ENCODE results near the gene TYMS.
A peak's percentile ranks its signal among the peaks of the same experiment; 100 is the strongest.

The TYMS gene

DNA sequence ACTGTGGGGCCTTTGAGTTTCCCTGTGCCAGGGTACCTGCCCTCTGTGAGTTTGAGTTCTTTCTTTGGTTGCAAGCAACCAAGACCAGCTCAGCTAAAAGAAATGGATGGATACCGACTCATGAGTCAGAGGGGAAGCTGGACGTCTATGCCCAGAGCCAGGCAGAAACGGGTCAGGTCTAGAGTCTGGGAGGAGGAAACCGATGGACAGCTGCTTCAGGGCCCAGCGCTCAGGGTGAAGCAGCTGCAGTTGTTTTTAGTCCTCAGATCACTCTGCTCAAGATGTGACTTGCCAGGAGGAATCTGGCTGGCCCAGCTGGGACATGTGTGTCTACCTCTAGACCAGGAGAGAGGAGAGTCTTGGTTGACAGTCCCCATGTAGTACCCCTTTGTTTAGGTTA is 10.1 kb upstream of the TYMS start:
- DNase-seq: no peak

DNA sequence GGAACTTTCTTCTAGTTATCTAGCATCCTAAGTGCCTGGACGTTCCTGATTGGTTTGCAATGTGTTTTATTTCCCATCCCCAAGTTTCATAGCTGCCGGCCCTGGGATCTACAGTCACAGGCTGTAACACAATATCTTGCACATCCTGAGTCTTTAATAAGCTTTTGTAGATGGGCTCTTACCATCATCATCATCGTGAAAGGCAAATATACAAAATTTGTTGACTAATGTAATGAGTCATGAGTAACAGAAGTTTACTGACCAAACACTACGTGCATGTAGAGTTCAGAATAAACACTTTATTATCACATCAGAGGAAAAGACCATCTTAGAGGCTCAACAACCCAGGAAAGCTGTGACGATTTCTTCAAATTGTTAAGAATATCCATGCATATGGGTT is 8.1 kb upstream of the TYMS start:
- no peak for DNase-seq

GRCh38 chr18:650428-650858 is 7.0 kb upstream of the TYMS start:
- no peak for DNase-seq

DNA sequence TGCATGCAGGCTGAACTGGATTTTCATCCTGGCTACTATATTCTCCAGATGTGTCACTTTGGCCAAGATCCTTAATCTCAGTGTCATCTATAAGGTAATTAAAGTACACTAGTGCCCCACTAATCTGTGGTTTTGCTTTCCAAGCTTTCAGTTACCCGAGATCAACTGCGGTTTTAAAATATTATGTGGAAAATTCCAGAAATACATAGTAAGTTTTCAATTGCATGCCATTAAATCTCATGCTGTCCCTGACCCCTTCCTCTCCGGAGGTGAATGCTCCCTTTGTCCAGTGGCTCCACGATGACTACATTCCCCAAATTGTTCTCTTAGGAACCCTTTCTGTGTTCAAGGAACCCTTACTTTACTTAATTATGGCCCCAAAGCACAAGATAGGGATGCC is 5.3 kb upstream of the TYMS start:
- no peak for DNase-seq

- no peak for DNase-seq
Measured at GRCh38 chr18:653512-653911, 3.9 kb upstream of the TYMS start.

DNA sequence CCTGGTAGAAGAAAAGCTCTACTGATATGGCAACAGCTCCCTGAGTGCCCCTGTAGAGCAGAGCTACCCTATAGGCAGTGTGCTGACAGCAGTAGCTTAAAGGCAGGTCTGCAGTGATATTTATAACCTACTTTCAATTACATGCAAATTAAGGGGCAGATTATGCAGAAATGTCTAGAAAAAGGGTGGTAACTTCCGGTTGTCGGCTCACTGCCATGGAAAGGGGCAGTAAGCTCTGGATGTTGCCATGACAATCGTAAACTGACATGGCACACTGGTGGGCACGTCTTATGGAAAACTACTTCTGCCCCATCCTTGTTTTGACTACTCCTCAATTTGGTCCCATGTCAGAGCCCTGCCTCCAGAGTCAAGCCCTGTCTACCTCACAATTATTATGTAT is 2.9 kb upstream of the TYMS start:
- DNase-seq: no peak

DNA sequence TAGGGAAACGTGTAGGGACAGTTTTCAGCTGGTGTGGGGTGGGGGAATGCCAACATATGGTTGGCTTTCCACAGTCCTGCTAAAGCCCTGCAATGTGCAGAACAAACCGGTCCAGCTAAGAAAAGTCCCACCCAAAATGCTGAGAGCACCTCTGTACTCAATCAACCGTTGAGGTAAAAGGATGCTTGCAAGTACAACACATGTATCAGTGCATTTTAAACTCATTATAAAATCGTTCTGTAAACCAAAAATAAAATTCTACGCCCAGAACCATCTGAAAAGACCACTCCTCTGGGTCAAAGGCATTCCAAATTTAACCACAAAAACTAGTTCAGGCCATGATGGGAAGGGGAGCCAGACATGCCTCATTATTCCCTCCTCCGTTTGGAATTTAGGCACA is 2.0 kb upstream of the TYMS start:
- no peak for DNase-seq

- DNase-seq: peak; percentile 97
Measured at GRCh38 chr18:658001-658946, 821 bp downstream of the TYMS start.

DNA sequence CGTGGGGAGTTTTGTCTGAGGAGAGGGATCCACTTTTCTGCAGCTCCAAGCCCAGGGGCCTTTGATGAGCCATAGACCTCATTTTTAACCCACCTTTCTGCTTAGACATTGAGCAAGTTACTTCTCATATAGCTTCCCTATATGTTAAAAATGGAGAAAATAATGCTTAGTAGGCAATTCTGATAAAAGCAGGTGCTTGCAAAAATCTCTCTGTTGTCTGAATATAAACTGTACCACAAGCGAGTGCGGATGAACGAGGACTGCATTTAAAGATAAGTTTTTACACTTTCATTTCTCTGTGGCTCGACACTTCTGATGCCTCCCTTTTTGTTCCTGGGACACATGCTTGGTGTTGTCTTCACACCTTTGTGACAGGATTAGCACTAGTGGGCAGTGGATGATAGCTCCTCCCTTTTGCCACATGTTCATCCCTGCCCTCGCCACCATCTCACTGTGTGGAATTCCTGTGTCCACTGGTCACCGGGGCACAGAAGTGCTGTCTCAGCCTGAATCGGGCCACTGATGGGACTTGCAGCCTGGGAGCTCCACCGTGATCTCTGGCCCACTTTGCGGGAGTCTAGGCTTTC is 1.6 kb downstream of the TYMS start:
- no peak for DNase-seq

DNA sequence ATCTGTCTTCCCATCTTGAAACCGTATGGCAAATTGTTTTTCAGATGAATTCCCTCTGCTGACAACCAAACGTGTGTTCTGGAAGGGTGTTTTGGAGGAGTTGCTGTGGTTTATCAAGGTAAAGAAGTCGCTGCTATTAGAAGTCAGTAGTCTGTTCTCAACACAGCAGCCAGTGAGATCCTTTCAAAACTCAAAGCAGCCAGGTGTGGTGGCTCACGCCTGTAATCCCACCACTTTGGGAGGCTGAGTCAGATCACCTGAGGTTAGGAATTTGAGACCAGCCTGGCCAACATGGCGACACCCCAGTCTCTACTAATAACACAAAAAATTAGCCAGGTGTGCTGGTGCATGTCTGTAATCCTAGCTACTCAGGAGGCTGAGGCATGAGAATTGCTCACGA is 2.1 kb downstream of the TYMS start:
- DNase-seq: no peak

GRCh38 chr18:662197-662596 is 4.7 kb downstream of the TYMS start:
- DNase-seq: no peak

DNA sequence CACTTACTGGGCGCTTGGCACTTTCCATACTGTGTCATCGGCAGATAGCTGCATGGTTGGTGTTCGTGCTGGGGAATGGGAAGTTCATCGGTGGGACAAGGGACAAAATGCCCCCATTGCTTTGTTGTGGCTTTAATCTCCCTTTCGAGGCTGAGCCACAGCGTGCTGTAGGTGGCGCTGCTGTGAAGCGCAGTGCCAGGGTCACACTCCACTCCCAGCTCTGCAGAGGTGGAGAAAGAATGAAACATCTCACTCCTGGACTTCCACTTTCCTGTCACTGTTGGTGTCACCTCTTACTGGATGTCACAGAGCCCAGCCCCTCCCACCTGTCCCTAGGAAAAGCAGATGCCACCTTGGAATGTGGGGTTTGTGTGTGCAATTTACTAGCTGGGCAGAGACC is 8.7 kb downstream of the TYMS start:
- no peak for DNase-seq

DNA sequence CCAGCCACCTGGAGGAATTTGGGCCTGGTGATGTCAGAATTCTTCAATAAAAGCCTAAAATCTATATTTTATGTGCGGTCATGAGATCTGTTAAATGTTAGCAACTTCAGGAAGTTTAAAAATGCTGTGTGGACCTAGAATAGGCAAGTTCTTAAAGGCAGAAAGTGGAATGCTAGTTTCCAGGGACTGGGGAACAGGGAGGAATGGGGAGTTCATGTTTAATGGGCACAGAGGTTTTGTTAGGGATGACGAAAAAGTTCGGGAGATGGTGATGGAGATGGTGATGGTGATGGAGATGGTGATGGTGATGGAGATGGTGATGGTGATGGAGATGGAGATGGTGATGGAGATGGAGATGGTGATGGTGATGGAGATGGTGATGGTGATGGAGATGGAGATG is 9.2 kb downstream of the TYMS start:
- no peak for DNase-seq

DNA sequence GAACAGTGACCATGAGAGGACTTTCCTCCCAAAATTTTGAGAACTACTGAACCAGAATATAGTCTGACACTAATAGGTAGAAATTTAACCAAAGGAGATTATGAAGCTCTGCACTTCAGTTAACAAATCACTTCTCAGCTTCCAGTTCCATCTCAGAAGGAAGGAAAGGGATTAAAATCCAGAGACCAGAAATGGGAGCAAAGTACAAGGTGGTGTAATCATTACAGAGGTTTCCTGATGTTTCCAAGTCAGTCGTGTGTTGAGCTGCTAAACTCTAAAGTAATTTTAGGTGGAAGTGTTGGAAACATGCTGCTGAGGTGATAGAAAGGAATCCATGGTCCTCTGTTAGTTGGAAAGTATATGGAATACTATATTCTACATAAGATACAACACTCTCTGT is 10.8 kb downstream of the TYMS start:
- DNase-seq: no peak

DNA sequence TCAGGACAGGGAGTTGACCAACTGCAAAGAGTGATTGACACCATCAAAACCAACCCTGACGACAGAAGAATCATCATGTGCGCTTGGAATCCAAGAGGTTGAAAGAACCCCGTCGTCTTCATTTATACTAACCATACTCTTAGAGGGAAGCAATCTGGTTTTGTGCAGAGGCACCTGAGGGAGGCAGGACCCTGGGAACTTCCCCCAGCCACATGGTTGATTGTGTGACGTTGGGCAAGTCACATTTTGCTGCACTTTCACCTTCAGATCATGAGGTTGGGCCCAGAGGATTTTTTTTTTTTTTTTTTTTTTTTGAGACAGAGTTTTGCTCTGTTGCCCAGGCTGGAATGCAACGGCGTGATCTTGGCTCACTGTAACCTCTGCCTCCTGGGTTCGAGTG is 11.6 kb downstream of the TYMS start:
- no peak for DNase-seq

DNA sequence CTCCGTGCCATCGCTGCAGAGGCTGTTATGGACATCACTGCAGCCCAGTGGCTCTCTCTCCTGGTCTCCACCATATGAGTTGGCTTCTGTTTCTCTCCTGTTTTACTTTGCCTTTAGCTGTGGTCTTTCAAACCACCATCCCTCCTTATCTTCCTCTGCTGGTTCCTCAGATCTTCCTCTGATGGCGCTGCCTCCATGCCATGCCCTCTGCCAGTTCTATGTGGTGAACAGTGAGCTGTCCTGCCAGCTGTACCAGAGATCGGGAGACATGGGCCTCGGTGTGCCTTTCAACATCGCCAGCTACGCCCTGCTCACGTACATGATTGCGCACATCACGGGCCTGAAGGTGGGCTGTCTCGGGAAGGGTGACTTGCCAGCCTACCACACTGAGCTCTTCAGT is 13.1 kb downstream of the TYMS start:
- DNase-seq: no peak

GRCh38 chr18:671405-671804 is 14.0 kb downstream of the TYMS start:
- DNase-seq: no peak

GRCh38 chr18:673317-673716 is 15.9 kb downstream of the TYMS start:
- DNase-seq: no peak

DNA sequence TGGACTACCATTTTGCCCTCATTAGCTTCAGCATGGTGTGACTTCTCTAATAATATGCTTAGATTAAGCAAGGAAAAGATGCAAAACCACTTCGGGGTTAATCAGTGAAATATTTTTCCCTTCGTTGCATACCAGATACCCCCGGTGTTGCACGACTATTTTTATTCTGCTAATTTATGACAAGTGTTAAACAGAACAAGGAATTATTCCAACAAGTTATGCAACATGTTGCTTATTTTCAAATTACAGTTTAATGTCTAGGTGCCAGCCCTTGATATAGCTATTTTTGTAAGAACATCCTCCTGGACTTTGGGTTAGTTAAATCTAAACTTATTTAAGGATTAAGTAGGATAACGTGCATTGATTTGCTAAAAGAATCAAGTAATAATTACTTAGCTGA is 16.3 kb downstream of the TYMS start:
- DNase-seq: no peak

- DNase-seq: no peak
Measured at GRCh38 chr18:675307-675706, 17.9 kb downstream of the TYMS start.

DNA sequence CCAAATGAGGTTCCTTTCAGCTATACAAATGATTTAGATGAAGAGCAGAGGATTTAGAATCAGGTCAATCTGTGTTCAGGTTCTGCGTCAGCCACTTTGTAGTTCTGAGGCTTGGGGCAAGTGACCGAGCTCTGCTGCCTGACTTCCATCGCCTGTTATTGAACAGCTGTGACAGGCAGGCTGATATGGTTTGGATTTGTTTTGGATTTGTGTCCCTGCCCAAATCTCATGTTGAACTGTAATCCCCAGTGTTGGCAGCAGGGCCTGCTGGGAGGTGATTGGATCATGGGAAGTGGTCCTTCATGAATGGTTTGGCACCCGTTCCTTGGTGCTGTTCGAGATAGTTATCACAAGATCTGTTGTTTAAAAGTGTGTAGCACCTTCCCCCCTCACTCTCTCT is 18.6 kb downstream of the TYMS start:
- peak; percentile 18 for DNase-seq

- DNase-seq: peak; percentile 82
Measured at GRCh38 chr18:676736-677135, 19.3 kb downstream of the TYMS start.

- no peak for DNase-seq
Measured at GRCh38 chr18:677145-677544, 19.7 kb downstream of the TYMS start.

GRCh38 chr18:677951-678381 is 20.5 kb downstream of the TYMS start:
- DNase-seq: peak; percentile 43

All from eye (tissue), 1 donor.